GM12878 (cell line): ENCODE results near the gene CD58. TPM values are rescaled to one million over a fixed set of nuclear protein-coding genes. Genes with fewer than 3 reads are reported as not detected.

Experiments
- IKZF2 ChIP-seq, 2 experiments: fragments of 450-650 bp; IDR thresholded peaks; 2 replicates each; pipeline ENCODE4 v1.6.1; 2017; ENCODE audit warnings: mild to moderate bottlenecking in 2 of 2, moderate library complexity in 2 of 2
- IRF4 ChIP-seq: IDR thresholded peaks from 2 replicates; pipeline ENCODE4 v1.6.1; 2011; ENCODE audit warnings: low read depth, low read length
- MTA2 ChIP-seq: fragments of 450-650 bp; IDR thresholded peaks from 2 replicates; pipeline ENCODE4 v1.6.1; 2016; ENCODE audit warnings: low read depth, mild to moderate bottlenecking, moderate library complexity
- MTA3 ChIP-seq: IDR thresholded peaks from 2 replicates; pipeline ENCODE4 v1.6.1; 2012; ENCODE audit warnings: low read length, inconsistent platforms, borderline replicate concordance
- MYB ChIP-seq: fragments of 150-350 bp; IDR thresholded peaks from 2 replicates; pipeline ENCODE4 v1.6.1; 2014; ENCODE audit warnings: mild to moderate bottlenecking, low read depth, low read length, borderline replicate concordance
- NFYA ChIP-seq: IDR thresholded peaks from 2 replicates; pipeline ENCODE4 v1.6.1; 2011; ENCODE audit warnings: low read depth, mild to moderate bottlenecking, low read length, improper control_type of control experiment, borderline replicate concordance
- NFYB ChIP-seq: IDR thresholded peaks from 2 replicates; pipeline ENCODE4 v1.6.1; 2011; ENCODE audit warnings: low read depth, mild to moderate bottlenecking, low read length, improper control_type of control experiment, moderate library complexity; ENCODE audit not compliant: insufficient read depth
- PAX5 ChIP-seq: IDR thresholded peaks from 2 replicates; pipeline ENCODE4 v1.6.1; 2011; ENCODE audit warnings: low read depth, low read length, borderline replicate concordance
- POLR2A ChIP-seq: IDR thresholded peaks from 2 replicates; pipeline ENCODE4 v1.6.1; 2011; ENCODE audit warnings: low read depth, mild to moderate bottlenecking, low read length
- POU2F2 ChIP-seq: IDR thresholded peaks from 3 replicates; pipeline ENCODE4 v1.6.1; 2011; ENCODE audit warnings: low read depth, mild to moderate bottlenecking, low read length, borderline replicate concordance
- SUZ12 ChIP-seq: fragments of 200-600 bp; sonication (generic); IDR thresholded peaks from one replicate; pipeline ENCODE4 v1.6.1; 2018; ENCODE audit warnings: antibody characterized with exemption, mild to moderate bottlenecking; ENCODE audit not compliant: unreplicated experiment
- TAF1 ChIP-seq: IDR thresholded peaks from 2 replicates; pipeline ENCODE4 v1.6.1; 2011; ENCODE audit warnings: mild to moderate bottlenecking, low read depth, low read length, borderline replicate concordance
- ZSCAN29 ChIP-seq: fragments of 450-650 bp; IDR thresholded peaks from 2 replicates; pipeline ENCODE4 v1.6.1; 2017; ENCODE audit warnings: mild to moderate bottlenecking, moderate library complexity
- polyA plus RNA-seq, 11 experiments: library from polyadenylated mRNA; depleted of rRNA in 4 of 11; unstranded in 6 of 11; stranded (reverse) in 5 of 11; fragments of >200 nt; fragmentation: Nextera tagmentation in 4 of 11; fragmentation: Illumina TruSeq in 1 of 11; extraction: Ambion mirVana in 4 of 11; extraction: Trizol in 1 of 11; gene quantifications; 1 replicate in 1 of 11; 2 replicates in 10 of 11; pipeline versions ENCODE4 v1.2.1 to v1.2.3, GENCODE V29; 2011 to 2016; ENCODE audit warnings: inconsistent platforms in 2 of 11, missing spikeins in 2 of 11, low read depth in 1 of 11
- total RNA-seq, 4 experiments: library from RNA; depleted of rRNA in 3 of 4; stranded (reverse); fragments of >200 nt in 3 of 4; fragmentation: Illumina TruSeq in 1 of 4; extraction: Trizol in 1 of 4; gene quantifications; 2 replicates each; pipeline versions ENCODE4 v1.2.1 to v1.2.3, GENCODE V29; 2013 to 2021
- TF ChIP-seq, protein P1 (sequence below): IDR thresholded peaks from 2 replicates; pipeline ENCODE4 v1.6.1; 2012; ENCODE audit warnings: low read length, inconsistent platforms

CD58 gene
- total and polyA plus RNA-seq, 10 of the 15 experiments (the other 5 are each of a cell fraction or from before 2014, with no cell fraction given), result 70.4 to 252 (median 129) TPM

DNA sequence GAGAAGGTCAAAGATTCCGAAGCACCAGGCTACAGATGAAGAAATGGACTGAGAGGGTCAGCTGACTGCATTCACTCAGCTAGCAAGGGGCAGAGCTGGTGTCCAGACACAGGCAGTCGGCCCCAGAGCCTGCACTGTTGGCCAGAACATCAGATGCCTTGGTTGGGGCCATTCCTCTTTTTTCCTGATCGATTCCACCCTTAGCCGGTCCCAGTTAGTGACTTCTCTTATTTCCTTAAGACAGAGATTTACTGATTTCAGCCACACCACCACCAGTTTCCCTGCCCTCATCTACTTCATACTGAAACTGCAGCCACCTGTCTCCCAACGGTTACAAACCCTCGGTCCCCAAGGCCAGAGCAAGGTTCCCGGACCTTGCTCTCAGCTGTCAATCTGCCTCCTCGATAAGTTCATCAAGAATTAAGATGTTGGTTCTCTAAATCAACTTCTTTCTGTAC is 11.5 kb downstream of the CD58 start (continued):
- peak; percentile 79; the same call in 1 of the 2 replicates for TF ChIP-seq MTA2
- TF ChIP-seq IKZF2 (IDR thresholded peaks at IDR 0.05), result peak; percentile 97
- peak; percentile 85 for TF ChIP-seq IRF4
- peak; percentile 73; the same call in 2 of the 3 replicates for TF ChIP-seq POU2F2
- TF ChIP-seq SUZ12, result no peak
- TF ChIP-seq NFYA, result no peak
- TF ChIP-seq POLR2A, result peak; percentile 51
- TF ChIP-seq MYB, result peak; percentile 77; the same call in 1 of the 2 replicates
- TF ChIP-seq NFYB, result no peak
- TF ChIP-seq ZSCAN29, result no peak
- TF ChIP-seq MTA3, result peak; percentile 77
- TF ChIP-seq TAF1, result 0 out of 2 replicates have a peak, but pooled peaks have one; percentile 65
- TF ChIP-seq, protein P1, sequence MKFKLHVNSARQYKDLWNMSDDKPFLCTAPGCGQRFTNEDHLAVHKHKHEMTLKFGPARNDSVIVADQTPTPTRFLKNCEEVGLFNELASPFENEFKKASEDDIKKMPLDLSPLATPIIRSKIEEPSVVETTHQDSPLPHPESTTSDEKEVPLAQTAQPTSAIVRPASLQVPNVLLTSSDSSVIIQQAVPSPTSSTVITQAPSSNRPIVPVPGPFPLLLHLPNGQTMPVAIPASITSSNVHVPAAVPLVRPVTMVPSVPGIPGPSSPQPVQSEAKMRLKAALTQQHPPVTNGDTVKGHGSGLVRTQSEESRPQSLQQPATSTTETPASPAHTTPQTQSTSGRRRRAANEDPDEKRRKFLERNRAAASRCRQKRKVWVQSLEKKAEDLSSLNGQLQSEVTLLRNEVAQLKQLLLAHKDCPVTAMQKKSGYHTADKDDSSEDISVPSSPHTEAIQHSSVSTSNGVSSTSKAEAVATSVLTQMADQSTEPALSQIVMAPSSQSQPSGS, result peak; percentile 79
- peak; percentile 74; the same call in 1 of the 2 replicates for TF ChIP-seq PAX5
